HG02885 (cell line): ENCODE data around the gene DEDD2.

Experiments used
- ATAC-seq: cut with Tn5 transposase; IDR thresholded peaks from one replicate; pipeline ENCODE4 v1.9.1; 2021; ENCODE audit warnings: mild to moderate bottlenecking; ENCODE audit not compliant: unreplicated experiment, poor library complexity

DEDD2 gene

DNA sequence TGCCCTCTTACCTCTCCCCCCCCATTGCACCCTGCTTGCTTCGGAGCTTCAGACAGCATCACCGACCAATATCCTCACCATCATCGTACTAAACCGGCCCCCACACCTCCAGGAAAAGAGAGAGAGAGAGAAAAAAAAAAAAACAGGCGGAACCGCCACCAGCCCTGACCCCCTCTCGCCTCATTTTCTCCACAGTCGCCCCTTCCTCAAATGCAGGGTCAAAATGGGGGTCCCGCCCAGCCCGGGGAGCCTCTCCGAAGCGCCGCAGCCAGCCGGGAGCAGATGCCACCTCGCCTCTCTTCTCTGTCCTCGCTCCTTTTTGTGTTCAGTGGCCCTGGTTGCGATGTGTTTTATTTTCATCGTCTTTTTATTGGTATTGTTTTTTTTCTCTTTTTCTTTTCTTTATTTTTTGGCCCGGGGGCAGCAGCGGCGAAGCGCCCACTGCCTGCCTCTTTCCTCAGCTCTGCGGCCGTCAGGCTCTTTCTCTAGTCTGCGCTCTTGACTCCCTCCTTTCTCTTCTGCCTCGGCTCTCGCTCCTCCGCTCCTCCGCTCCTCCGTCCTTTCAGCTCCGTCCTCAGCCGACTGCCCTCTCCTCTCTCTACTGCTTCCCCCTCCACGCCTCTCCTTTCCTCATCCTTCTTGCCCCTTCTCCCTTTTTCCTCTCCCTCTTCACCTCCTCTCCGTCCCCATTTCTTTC lies 41.4 kb downstream of the DEDD2 start:
- ATAC-seq, result no peak

GRCh38 chr19:42174958-42175734 lies 42.3 kb downstream of the DEDD2 start:
- no peak for ATAC-seq

DNA sequence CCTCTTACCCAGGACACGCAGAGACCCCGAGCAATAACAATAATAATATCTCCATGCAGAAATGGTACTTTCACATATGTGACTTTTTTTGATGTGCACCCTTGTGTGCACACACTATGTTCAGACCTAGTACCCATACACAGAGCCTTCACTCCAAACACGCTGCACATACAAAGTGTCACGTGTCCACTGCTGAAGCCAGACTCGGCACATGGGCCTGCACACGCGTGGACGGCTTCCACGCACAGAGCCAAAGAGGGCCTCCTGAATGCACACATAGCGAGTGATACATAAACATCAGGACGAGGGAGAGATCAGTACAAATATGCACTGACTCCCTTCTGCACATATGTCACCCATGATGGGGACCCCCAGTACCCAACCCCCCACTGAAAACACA lies 43.3 kb downstream of the DEDD2 start:
- no peak for ATAC-seq

- no peak for ATAC-seq
Observed at GRCh38 chr19:42173695-42174094, 43.8 kb downstream of the DEDD2 start.

DNA sequence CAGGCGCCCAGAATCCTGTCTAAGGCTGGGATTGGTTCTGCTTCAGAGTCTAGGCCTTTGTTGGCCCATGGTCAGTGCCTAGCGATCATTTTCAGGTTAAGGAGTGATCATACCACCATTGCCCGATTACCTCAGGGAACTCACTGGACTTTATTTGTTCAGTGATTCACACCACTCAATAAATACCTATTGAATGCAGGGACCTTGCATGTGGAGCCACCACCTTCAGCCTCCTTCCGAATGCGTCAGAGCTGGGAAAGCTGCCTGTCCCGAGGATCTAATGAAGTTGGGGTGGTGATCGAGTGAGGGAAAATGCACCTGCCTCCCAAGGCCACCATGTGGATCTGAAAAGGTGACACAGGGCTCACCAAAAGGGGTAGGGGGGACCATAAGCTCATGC lies 45.2 kb downstream of the DEDD2 start:
- no peak for ATAC-seq

DNA sequence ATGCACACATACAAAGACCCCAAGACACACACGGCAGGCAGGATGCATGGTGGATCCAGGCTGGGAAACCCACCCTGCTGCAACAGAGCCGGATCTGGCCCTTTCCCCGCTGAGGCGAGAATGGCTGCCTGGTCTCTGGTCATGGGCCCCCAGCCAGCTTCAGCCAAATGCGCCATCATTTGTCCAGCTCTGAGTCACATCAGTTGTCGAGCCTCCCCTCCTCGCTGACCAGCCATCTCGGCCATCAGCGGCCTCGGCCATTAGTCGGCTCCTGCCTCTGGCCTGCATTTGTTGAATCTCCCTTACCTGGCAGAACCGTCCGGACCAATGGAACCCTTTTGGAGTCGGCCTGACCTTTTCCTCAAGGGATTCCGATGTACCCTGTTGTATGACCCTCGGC lies 46.8 kb downstream of the DEDD2 start:
- no peak for ATAC-seq

GRCh38 chr19:42169486-42170413 lies 47.7 kb downstream of the DEDD2 start:
- no peak for ATAC-seq

DNA sequence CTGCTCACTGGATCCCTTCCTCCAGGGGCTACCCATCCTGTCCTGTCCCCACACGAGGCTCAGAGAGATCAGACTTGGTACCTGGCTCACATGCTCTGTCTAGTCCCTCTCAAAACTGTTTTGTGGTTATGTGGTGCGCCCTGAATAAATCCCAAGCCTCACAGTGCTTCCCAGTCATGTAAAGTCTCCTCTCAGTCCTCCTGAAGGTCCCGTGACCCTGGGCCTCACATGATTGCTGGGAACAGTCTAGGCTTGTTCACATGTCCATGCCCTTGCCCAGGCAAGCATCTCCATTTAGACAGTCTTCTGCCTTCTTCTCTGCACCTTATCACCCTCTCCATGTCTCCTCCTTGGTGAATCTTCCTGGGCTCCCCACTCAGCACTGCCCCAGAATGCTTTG lies 49.3 kb downstream of the DEDD2 start:
- ATAC-seq, result no peak

DNA sequence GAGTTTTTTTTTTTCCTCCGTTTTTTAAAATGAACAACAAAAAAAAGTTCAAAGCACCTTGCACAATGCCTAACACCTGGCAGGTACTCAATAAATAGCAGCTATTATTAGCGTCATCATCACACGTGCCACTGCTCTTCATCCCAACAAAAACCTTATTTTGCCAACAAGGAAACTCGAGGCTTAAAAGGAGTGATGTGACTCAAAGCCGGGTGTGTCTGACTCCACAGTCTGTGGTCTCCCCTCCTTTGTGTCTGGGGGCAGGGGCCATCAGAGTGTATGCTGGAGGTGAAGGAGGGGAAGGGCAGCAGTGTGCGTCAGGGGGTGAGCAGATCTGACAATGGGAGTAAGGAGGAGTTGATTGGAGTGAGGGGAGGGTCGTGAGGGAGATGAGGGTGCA lies 51.2 kb downstream of the DEDD2 start:
- no peak for ATAC-seq

DNA sequence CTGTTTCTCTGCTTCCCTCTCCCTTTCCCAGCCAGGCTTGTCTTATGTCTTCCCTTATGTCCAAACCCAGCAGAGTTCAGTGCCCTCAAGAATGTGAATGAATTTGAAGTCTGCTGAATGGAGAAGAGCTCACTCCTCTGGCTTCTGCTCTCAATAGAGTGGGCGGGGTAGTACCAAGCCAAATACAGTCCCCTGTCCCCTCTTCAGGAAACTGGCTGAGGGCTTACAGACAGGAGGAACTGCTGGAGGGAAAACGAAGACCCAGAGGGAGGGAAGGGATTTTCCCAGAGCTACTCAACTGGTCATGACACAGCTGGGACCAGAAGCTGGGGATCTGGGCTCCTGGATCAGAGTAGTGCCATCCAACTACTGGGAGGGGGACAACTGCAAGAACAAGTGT lies 52.3 kb downstream of the DEDD2 start:
- no peak for ATAC-seq

- no peak for ATAC-seq
Observed at GRCh38 chr19:42161616-42162263, 55.7 kb downstream of the DEDD2 start.

DNA sequence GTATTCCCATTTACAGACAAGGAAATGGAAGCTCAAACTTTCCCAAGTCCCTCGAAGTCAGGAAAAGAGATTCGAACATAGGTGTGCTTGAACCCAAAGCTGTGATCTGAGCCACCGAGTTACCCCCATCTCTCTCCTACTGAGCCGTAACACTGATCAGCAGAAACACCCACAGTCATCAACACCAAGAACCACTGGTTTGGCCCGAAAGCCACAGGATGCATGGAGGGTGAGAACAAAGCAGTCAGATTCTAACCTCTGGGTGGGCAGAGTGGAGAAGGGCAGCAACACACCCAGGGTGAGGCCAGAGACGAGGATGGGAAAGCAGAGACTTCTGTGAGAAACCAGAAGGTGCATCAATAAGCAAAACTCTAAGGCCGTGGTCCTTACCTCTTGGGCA lies 57.5 kb downstream of the DEDD2 start:
- ATAC-seq, result no peak

DNA sequence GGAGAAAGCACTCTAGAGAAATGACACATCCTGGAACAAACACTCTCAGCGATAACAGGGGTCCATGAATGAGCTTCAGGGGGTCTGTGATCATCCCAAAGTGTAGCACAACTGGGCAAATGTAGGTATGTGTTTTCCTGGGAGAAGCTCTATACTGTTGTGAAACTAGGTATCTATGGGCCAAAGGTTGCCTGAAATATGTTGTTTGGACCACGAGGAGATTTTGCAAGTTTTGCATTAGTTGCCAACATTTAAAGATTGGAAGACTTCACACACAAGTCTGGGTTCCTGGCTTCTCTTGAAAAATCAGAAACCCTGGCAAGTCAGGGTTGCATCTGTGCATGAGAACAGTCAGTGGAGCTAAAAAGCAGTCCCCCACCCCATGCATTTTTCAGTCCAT lies 58.6 kb downstream of the DEDD2 start:
- no peak for ATAC-seq

GRCh38 chr19:42156571-42156970 lies 60.9 kb downstream of the DEDD2 start:
- no peak for ATAC-seq

GRCh38 chr19:42155796-42156195 lies 61.7 kb downstream of the DEDD2 start:
- ATAC-seq, result no peak

DNA sequence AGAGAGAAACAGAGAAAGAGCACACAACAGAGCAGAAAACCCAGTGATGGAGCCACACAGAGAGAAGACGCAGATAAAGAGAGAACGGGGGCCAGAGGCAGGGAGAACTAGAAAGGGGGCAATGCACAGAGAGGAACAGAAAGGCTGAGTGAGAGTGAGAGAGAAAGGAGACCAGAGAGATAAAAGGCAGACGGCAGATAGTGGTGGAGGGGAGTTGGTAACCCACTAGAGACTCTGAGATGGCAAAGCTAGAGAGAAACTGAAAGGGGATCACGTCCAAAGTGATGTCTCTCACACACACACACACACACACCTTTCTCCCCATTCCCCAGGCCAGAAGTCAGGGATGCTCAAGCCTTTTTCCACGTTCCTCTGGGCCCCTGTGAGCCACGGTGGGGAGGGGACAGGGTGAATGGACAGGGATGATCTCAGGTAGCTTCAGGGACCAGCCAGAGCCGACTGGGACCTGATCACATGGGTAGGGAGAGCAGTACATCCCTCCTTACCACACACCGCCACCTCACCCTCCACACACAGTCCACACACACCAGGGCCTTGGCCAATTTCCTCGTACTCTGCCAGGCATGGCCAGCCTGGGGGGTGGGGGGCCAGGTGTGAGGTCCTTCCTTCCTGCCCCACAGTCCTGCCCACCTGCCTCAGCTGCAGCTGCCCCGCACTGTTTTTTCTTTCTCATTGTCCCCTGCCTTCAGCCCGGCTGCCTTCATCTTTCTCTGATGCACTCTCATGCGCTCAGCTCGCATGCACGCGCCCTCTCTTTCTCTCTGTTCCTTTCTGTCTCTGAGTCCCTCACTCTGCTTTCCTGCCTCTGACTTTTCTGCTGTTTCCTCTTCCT lies 62.8 kb downstream of the DEDD2 start:
- no peak for ATAC-seq

- no peak for ATAC-seq
Observed at GRCh38 chr19:42153672-42154433, 63.6 kb downstream of the DEDD2 start.

- ATAC-seq, result no peak
Observed at GRCh38 chr19:42152910-42153671, 64.4 kb downstream of the DEDD2 start.
